Keratinocyte (primary cell): Measurements from ENCODE around the gene OR7D2. TPM values are rescaled to one million over a fixed set of nuclear protein-coding genes. Genes with fewer than 3 reads are reported as not detected.

ENCODE experiments used
- DNase-seq: peaks from one replicate; pipeline ENCODE4 v3.0.0-alpha.2; 2011; ENCODE audit warnings: low read depth, missing footprints, low spot score
- FAIRE-seq: peaks from 2 replicates; lab custom pipeline; 2011; peaks lifted over from hg19 to GRCh38; lab: Jason Lieb, UNC
- H2AFZ ChIP-seq: 2 replicates; pipeline ENCODE4 v1.6.0; 2012; ENCODE audit warnings: low read length, control low read depth, inconsistent platforms; ENCODE audit not compliant: control insufficient read depth
- H3K27ac ChIP-seq: 2 replicates; pipeline ENCODE4 v1.5.1; 2011; ENCODE audit warnings: low read length; ENCODE audit not compliant: control insufficient read depth, insufficient read depth
- H3K27me3 ChIP-seq: 3 replicates; pipeline ENCODE4 v1.6.0; 2011; ENCODE audit warnings: low read length; ENCODE audit not compliant: control insufficient read depth, insufficient read depth; ENCODE audit errors: extremely low read depth
- H3K36me3 ChIP-seq, 2 experiments: 2 replicates in 1 of 2; 3 replicates in 1 of 2; pipeline ENCODE4 v1.5.1; 2011; ENCODE audit warnings: low read length in 2 of 2, mild to moderate bottlenecking in 1 of 2; ENCODE audit not compliant: control insufficient read depth in 2 of 2, insufficient read depth in 2 of 2; ENCODE audit errors: extremely low read depth in 1 of 2
- H3K4me1 ChIP-seq: 3 replicates; pipeline ENCODE4 v1.5.1; 2011; ENCODE audit warnings: low read length; ENCODE audit not compliant: control insufficient read depth, insufficient read depth; ENCODE audit errors: extremely low read depth
- H3K4me2 ChIP-seq: 3 replicates; pipeline ENCODE4 v1.6.0; 2011; ENCODE audit warnings: low read depth, low read length; ENCODE audit not compliant: control insufficient read depth, insufficient read depth; ENCODE audit errors: extremely low read depth
- H3K4me3 ChIP-seq, 3 experiments: fragments of 200-600 bp in 1 of 3; sonication (generic) in 1 of 3; 2 replicates in 2 of 3; 3 replicates in 1 of 3; pipeline ENCODE4 v1.5.1; 2011 to 2016; ENCODE audit warnings: low read length in 3 of 3, mild to moderate bottlenecking in 3 of 3, control low read depth in 2 of 3, inconsistent platforms in 1 of 3, low read depth in 1 of 3, mixed read lengths in 1 of 3, mixed run types in 1 of 3, moderate library complexity in 1 of 3; ENCODE audit not compliant: control insufficient read depth in 2 of 3, insufficient read depth in 2 of 3; ENCODE audit errors: extremely low read depth in 1 of 3
- H3K79me2 ChIP-seq: 2 replicates; pipeline ENCODE4 v1.6.0; 2012; ENCODE audit warnings: low read length; ENCODE audit not compliant: control insufficient read depth, insufficient read depth
- H3K9ac ChIP-seq: 3 replicates; pipeline ENCODE4 v1.6.0; 2011; ENCODE audit warnings: low read length; ENCODE audit not compliant: control insufficient read depth, insufficient read depth; ENCODE audit errors: extremely low read depth
- H3K9me1 ChIP-seq: 3 replicates; pipeline ENCODE4 v1.6.0; 2011; ENCODE audit warnings: low read length; ENCODE audit not compliant: control insufficient read depth, insufficient read depth; ENCODE audit errors: extremely low read depth
- H3K9me3 ChIP-seq: 2 replicates; pipeline ENCODE4 v1.5.1; 2012; ENCODE audit warnings: low read depth, low read length; ENCODE audit not compliant: control insufficient read depth
- H4K20me1 ChIP-seq: 3 replicates; pipeline ENCODE4 v1.6.0; 2011; ENCODE audit warnings: low read length; ENCODE audit not compliant: control insufficient read depth, insufficient read depth; ENCODE audit errors: extremely low read depth
- CTCF ChIP-seq, 3 experiments: IDR thresholded peaks in 1 of 3; conservative IDR thresholded peaks in 1 of 3; optimal IDR thresholded peaks in 1 of 3; 2 replicates in 2 of 3; 3 replicates in 1 of 3; pipeline versions ENCODE3 to v1.5.1; 2011; ENCODE audit warnings: low read length in 3 of 3, mild to moderate bottlenecking in 3 of 3, moderate library complexity in 2 of 3, control low read depth in 1 of 3, inconsistent platforms in 1 of 3; ENCODE audit not compliant: insufficient read depth in 2 of 3; ENCODE audit errors: extremely low read depth in 1 of 3
- EZH2 ChIP-seq: IDR thresholded peaks from one replicate; pipeline ENCODE4 v1.6.1; 2012; ENCODE audit warnings: inconsistent platforms, mild to moderate bottlenecking, low read length, moderate library complexity
- dilution Hi-C: fragments of 300-500 bp; cut with MboI; formaldehyde crosslinking; loops from one replicate; pipeline ENCODE4 v1.7.0; 2020; ENCODE audit warnings: low sequenced_read_pairs; ENCODE audit not compliant: extremely low pct_ligation_motif_present
- polyA plus RNA-seq, 5 experiments: library from polyadenylated mRNA; depleted of rRNA in 3 of 5; stranded (reverse) in 3 of 5; stranded (forward) in 1 of 5; unstranded in 1 of 5; fragments of >200 nt; gene quantifications; 1 replicate in 1 of 5; 2 replicates in 3 of 5; 3 replicates in 1 of 5; pipeline versions ENCODE4 v1.2.1 to v1.2.3, GENCODE V29; 2011 to 2012; ENCODE audit warnings: missing spikeins in 2 of 5, low read depth in 1 of 5, low replicate concordance in 1 of 5

The OR7D2 gene
- polyA plus RNA-seq, 1 donor (not counting 4 experiments of a cell fraction or from before 2014, with no cell fraction given), result 0.03 TPM

- TF ChIP-seq CTCF (optimal IDR thresholded peaks at IDR 0.05 in 1 of 3, IDR thresholded peaks at IDR 0.05 in 1 of 3, conservative IDR thresholded peaks at IDR 0.05 in 1 of 3; ENCODE audit: extremely low read depth in 1 of 3, insufficient read depth in 2 of 3, low read length in 3 of 3), result no peak
- TF ChIP-seq EZH2, result no peak
- Histone ChIP-seq H3K4me1 (no peaks in the 10 kb centered on the region), H2AFZ (no peak overlapping the region), H3K4me3 (no peak overlapping the region), H3K27ac (no peak overlapping the region), H3K4me2 (no peak overlapping the region), H3K36me3 (peaks cover 30 to 38% of the 10 kb centered on the region in 2 experiments), H3K9ac (no peak overlapping the region), H3K27me3 (no peaks in the 10 kb centered on the region), H3K9me3 (peaks cover 27% of the 10 kb centered on the region), H3K79me2 (peaks cover 49% of the 10 kb centered on the region), H3K9me1 (no peaks in the 10 kb centered on the region), H4K20me1 (no peaks in the 10 kb centered on the region)
- FAIRE-seq (no peak), DNase-seq (no peak)
- dilution Hi-C loops, result no loop called here
Measured at GRCh38 chr19:9156304-9156703, 22.5 kb upstream of the OR7D2 start.

- H3K27me3 ChIP-seq, result no peaks in the 10 kb centered on the region
- FAIRE-seq (no peak), DNase-seq (no peak)
- no peak overlapping the region for H3K27ac ChIP-seq
- TF ChIP-seq CTCF (optimal IDR thresholded peaks at IDR 0.05 in 1 of 3, IDR thresholded peaks at IDR 0.05 in 1 of 3, conservative IDR thresholded peaks at IDR 0.05 in 1 of 3; ENCODE audit: extremely low read depth in 1 of 3, insufficient read depth in 2 of 3, low read length in 3 of 3) (no peak), EZH2 (no peak)
- no peaks in the 10 kb centered on the region for H3K4me1 ChIP-seq
- no peak overlapping the region for H3K9ac ChIP-seq
- no peak overlapping the region for H3K4me3 ChIP-seq
- no peaks in the 10 kb centered on the region for H4K20me1 ChIP-seq
- peaks cover 36% of the 10 kb centered on the region for H3K9me3 ChIP-seq
- H3K9me1 ChIP-seq, result no peaks in the 10 kb centered on the region
- H3K4me2 ChIP-seq, result no peak overlapping the region
- peaks cover 15% of the 10 kb centered on the region for H3K79me2 ChIP-seq
- H3K36me3 ChIP-seq, result peaks cover 44 to 50% of the 10 kb centered on the region in 2 experiments
- H2AFZ ChIP-seq, result no peak overlapping the region
- dilution Hi-C loops, result no loop called here
Measured at GRCh38 chr19:9159891-9160290, 18.9 kb upstream of the OR7D2 start.
